HEK293 (cell line): ENCODE data around the gene TEX2.

Experiments
- CTCF ChIP-seq: fragments of 450-650 bp; formaldehyde crosslinking; IDR thresholded peaks from 2 replicates; pipeline ENCODE4 v1.5.1; 2016; ENCODE audit warnings: missing biosample characterization, missing genetic modification characterization
- OVOL3 ChIP-seq: fragments of 450-650 bp; formaldehyde crosslinking; IDR thresholded peaks from 2 replicates; pipeline ENCODE4 v1.5.1; 2016; ENCODE audit warnings: missing biosample characterization, missing genetic modification characterization
- ZBTB26 ChIP-seq: fragments of 450-650 bp; formaldehyde crosslinking; optimal IDR thresholded peaks from 2 replicates; pipeline ENCODE3; 2016; ENCODE audit warnings: missing biosample characterization, mild to moderate bottlenecking, missing genetic modification characterization
- ZFP69B ChIP-seq: fragments of 450-650 bp; formaldehyde crosslinking; IDR thresholded peaks from 2 replicates; pipeline ENCODE4 v1.5.1; 2016; ENCODE audit warnings: missing biosample characterization, missing genetic modification characterization
- ZNF121 ChIP-seq: fragments of 450-650 bp; formaldehyde crosslinking; IDR thresholded peaks from 2 replicates; pipeline ENCODE4 v1.5.1; 2016; ENCODE audit warnings: missing biosample characterization, missing genetic modification characterization
- ZNF133 ChIP-seq: fragments of 450-650 bp; formaldehyde crosslinking; IDR thresholded peaks from 2 replicates; pipeline ENCODE4 v1.5.1; 2016; ENCODE audit warnings: missing biosample characterization, missing genetic modification characterization
- ZNF24 ChIP-seq: fragments of 450-650 bp; formaldehyde crosslinking; IDR thresholded peaks from 2 replicates; pipeline ENCODE4 v1.5.1; 2016; ENCODE audit warnings: missing biosample characterization, missing genetic modification characterization
- ZNF280D ChIP-seq: fragments of 450-650 bp; formaldehyde crosslinking; IDR thresholded peaks from 2 replicates; pipeline ENCODE4 v1.5.1; 2016; ENCODE audit warnings: missing biosample characterization, missing genetic modification characterization
- ZNF701 ChIP-seq: fragments of 450-650 bp; formaldehyde crosslinking; IDR thresholded peaks from 2 replicates; pipeline ENCODE4 v1.5.1; 2016; ENCODE audit warnings: missing biosample characterization, missing genetic modification characterization
- TF ChIP-seq, protein P1 (sequence below): fragments of 450-650 bp; formaldehyde crosslinking; IDR thresholded peaks from 2 replicates; pipeline ENCODE4 v1.5.1; 2016; ENCODE audit warnings: missing biosample characterization, missing genetic modification characterization

- TF ChIP-seq ZNF280D (tag by site-specific recombination) (no peak), ZNF24 (no peak), CTCF (no peak), ZFP69B (tag by site-specific recombination) (no peak), ZBTB26 (tag by site-specific recombination) (no peak), ZNF701 (tag by site-specific recombination) (no peak), OVOL3 (tag by site-specific recombination) (no peak), ZNF121 (tag by site-specific recombination) (no peak), ZNF133 (tag by site-specific recombination) (no peak)
- TF ChIP-seq, protein P1, sequence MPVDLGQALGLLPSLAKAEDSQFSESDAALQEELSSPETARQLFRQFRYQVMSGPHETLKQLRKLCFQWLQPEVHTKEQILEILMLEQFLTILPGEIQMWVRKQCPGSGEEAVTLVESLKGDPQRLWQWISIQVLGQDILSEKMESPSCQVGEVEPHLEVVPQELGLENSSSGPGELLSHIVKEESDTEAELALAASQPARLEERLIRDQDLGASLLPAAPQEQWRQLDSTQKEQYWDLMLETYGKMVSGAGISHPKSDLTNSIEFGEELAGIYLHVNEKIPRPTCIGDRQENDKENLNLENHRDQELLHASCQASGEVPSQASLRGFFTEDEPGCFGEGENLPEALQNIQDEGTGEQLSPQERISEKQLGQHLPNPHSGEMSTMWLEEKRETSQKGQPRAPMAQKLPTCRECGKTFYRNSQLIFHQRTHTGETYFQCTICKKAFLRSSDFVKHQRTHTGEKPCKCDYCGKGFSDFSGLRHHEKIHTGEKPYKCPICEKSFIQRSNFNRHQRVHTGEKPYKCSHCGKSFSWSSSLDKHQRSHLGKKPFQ (tag by site-specific recombination), result no peak
These were observed 62.7 kb downstream of the TEX2 start for GRCh38 chr17:64200080-64201032.
